Colon (tissue), 2 donors: Measurements from ENCODE around the gene MBD5.
A peak's percentile ranks its signal among the peaks of the same experiment; 100 is the strongest.

Experiments used
- FAIRE-seq: peaks from 2 replicates; lab custom pipeline; 2012; peaks lifted over from hg19 to GRCh38; lab: Jason Lieb, UNC
- donor health status: control.
- donor health status: control.

Gene MBD5

GRCh38 chr2:148023861-148024260 is 3.0 kb downstream of the MBD5 start:
- FAIRE-seq: no peak

- no peak for FAIRE-seq
These were observed 5.7 kb downstream of the MBD5 start for GRCh38 chr2:148026573-148026972.

GRCh38 chr2:148027822-148028221 is 6.9 kb downstream of the MBD5 start:
- FAIRE-seq: no peak

GRCh38 chr2:148028781-148029180 is 7.9 kb downstream of the MBD5 start:
- no peak for FAIRE-seq

- no peak for FAIRE-seq
These were observed 10.3 kb downstream of the MBD5 start for GRCh38 chr2:148031152-148031551.

- no peak for FAIRE-seq
These were observed 11.3 kb downstream of the MBD5 start for GRCh38 chr2:148032215-148032614.

GRCh38 chr2:148039783-148040182 is 18.9 kb downstream of the MBD5 start:
- no peak for FAIRE-seq

GRCh38 chr2:148042219-148042618 is 21.3 kb downstream of the MBD5 start:
- FAIRE-seq: no peak

- no peak for FAIRE-seq
These were observed 23.4 kb downstream of the MBD5 start for GRCh38 chr2:148044322-148044721.

GRCh38 chr2:148046802-148047201 is 25.9 kb downstream of the MBD5 start:
- no peak for FAIRE-seq

- no peak for FAIRE-seq
These were observed 27.8 kb downstream of the MBD5 start for GRCh38 chr2:148048475-148049221.

- no peak for FAIRE-seq
These were observed 28.4 kb downstream of the MBD5 start for GRCh38 chr2:148049284-148049683.

GRCh38 chr2:148052687-148053086 is 31.8 kb downstream of the MBD5 start:
- FAIRE-seq: no peak

GRCh38 chr2:148058641-148059040 is 37.8 kb downstream of the MBD5 start:
- no peak for FAIRE-seq

- no peak for FAIRE-seq
These were observed 42.7 kb downstream of the MBD5 start for GRCh38 chr2:148063633-148064032.

GRCh38 chr2:148065936-148066335 is 45.0 kb downstream of the MBD5 start:
- FAIRE-seq: no peak

- no peak for FAIRE-seq
These were observed 46.9 kb downstream of the MBD5 start for GRCh38 chr2:148067801-148068200.

GRCh38 chr2:148071351-148071750 is 50.5 kb downstream of the MBD5 start:
- FAIRE-seq: no peak

- no peak for FAIRE-seq
These were observed 75.1 kb downstream of the MBD5 start for GRCh38 chr2:148096012-148096411.

GRCh38 chr2:148102641-148103040 is 81.8 kb downstream of the MBD5 start:
- no peak for FAIRE-seq

- FAIRE-seq: no peak
These were observed 83.1 kb downstream of the MBD5 start for GRCh38 chr2:148103946-148104345.

- FAIRE-seq: peak; percentile 74
These were observed 85.4 kb downstream of the MBD5 start for GRCh38 chr2:148106331-148106730.

GRCh38 chr2:148108385-148108784 is 87.5 kb downstream of the MBD5 start:
- no peak for FAIRE-seq

GRCh38 chr2:148110184-148110583 is 89.3 kb downstream of the MBD5 start:
- no peak for FAIRE-seq
